HEK293T (cell line): Measurements from ENCODE around the gene DLX5.

Experiments
- CTCF ChIA-PET: fragments of 350-600 bp; formaldehyde crosslinking; extraction: SDS; loops from one replicate; lab custom pipeline; 2021; ENCODE audit warnings: antibody characterized with exemption, inconsistent platforms; lab: Yijun Ruan, JAX
- POLR2A ChIA-PET: fragments of 350-600 bp; formaldehyde crosslinking; extraction: SDS; loops from one replicate; lab custom pipeline; 2020; ENCODE audit warnings: antibody characterized with exemption, inconsistent platforms; lab: Yijun Ruan, JAX
- DNase-seq: peaks from one replicate; pipeline ENCODE4 v3.0.0; 2012; ENCODE audit warnings: mixed read lengths; ENCODE audit errors: extremely low spot score
- ARNT ChIP-seq: fragments of 450-650 bp; IDR thresholded peaks from 2 replicates; pipeline ENCODE4 v1.6.1; 2017; ENCODE audit warnings: mild to moderate bottlenecking
- BHLHE40 ChIP-seq: fragments of 450-650 bp; IDR thresholded peaks from 2 replicates; pipeline ENCODE4 v1.6.1; 2016; ENCODE audit warnings: mild to moderate bottlenecking, moderate library complexity, borderline replicate concordance
- CTBP1 ChIP-seq: fragments of 450-650 bp; IDR thresholded peaks from 2 replicates; pipeline ENCODE4 v1.6.1; 2016; ENCODE audit warnings: borderline replicate concordance
- ELF4 ChIP-seq: fragments of 450-650 bp; IDR thresholded peaks from 2 replicates; pipeline ENCODE4 v1.6.1; 2017; ENCODE audit warnings: antibody characterized with exemption
- FOXA1 ChIP-seq: fragments of 450-650 bp; IDR thresholded peaks from 2 replicates; pipeline ENCODE4 v1.6.1; 2016; ENCODE audit warnings: mild to moderate bottlenecking
- FOXK2 ChIP-seq: fragments of 450-650 bp; IDR thresholded peaks from 2 replicates; pipeline ENCODE4 v1.6.1; 2016; ENCODE audit warnings: mild to moderate bottlenecking
- FOXM1 ChIP-seq: fragments of 450-650 bp; IDR thresholded peaks from 2 replicates; pipeline ENCODE4 v1.6.1; 2017; ENCODE audit warnings: mild to moderate bottlenecking, borderline replicate concordance
- HDGF ChIP-seq: fragments of 450-650 bp; IDR thresholded peaks from 2 replicates; pipeline ENCODE4 v1.6.1; 2017; ENCODE audit warnings: antibody characterized with exemption, borderline replicate concordance
- L3MBTL2 ChIP-seq: fragments of 450-650 bp; conservative IDR thresholded peaks from 2 replicates; pipeline ENCODE4 v1.6.1; 2016; ENCODE audit warnings: mild to moderate bottlenecking
- LEF1 ChIP-seq: fragments of 450-650 bp; IDR thresholded peaks from 2 replicates; pipeline ENCODE4 v1.6.1; 2017; ENCODE audit warnings: mild to moderate bottlenecking, borderline replicate concordance
- NFRKB ChIP-seq: fragments of 450-650 bp; IDR thresholded peaks from 2 replicates; pipeline ENCODE4 v1.6.1; 2016; ENCODE audit warnings: mild to moderate bottlenecking, moderate library complexity
- SP1 ChIP-seq: fragments of 450-650 bp; IDR thresholded peaks from 2 replicates; pipeline ENCODE4 v1.6.1; 2017
- SUZ12 ChIP-seq: fragments of 450-650 bp; IDR thresholded peaks from 2 replicates; pipeline ENCODE4 v1.6.1; 2016; ENCODE audit warnings: mild to moderate bottlenecking
- TARDBP ChIP-seq: fragments of 450-650 bp; IDR thresholded peaks from 2 replicates; pipeline ENCODE4 v1.6.1; 2016
- ZNF384 ChIP-seq: fragments of 450-650 bp; IDR thresholded peaks from 2 replicates; pipeline ENCODE4 v1.6.1; 2016
- TF ChIP-seq, protein P1 (sequence below): fragments of 450-650 bp; IDR thresholded peaks from 2 replicates; pipeline ENCODE4 v1.6.1; 2016

The DLX5 gene

DNA sequence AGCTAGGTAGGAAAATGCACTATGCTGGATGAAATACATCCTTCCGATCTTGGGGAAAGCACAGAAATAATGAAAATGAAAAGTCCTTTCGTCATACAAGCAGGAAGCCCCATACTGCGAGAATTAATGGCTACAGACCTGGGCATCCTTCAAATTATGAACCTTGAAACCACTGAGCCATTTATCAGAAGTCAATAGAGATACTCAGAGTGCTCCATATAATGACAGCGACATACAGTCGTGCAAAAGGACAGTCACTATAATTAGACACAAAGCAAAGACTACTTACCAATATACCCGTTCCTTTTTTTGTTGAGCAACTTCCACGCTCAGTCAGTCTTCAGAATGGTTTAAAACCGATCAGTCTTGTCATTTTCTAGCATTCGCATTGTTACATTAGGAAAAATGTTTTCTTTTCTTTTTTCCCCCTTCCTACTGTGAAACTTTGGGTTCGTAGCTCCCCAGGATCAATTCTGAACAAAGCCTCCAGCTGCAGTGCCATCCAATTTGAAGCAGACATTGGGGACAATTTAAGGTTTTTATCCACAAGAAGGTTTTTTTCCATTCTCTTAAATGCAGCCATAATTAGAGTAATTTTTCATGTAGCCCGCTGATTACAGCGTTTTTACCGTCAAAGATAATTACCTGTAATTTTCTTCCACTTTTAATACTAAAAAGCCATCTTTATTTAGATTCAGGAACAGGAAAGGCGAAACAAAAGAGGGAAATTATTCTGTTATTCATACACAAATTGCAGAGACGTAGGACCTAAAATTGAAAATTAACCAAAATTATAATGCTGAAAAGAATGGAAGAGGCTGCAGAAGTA lies 12.9 kb downstream of the DLX5 start:
- ChIA-PET POLR2A (no interaction called here), CTCF (no interaction called here)
- DNase-seq: no peak
- TF ChIP-seq ARNT (no peak), TARDBP (no peak), NFRKB (no peak), LEF1 (no peak), SUZ12 (no peak), ELF4 (no peak), FOXA1 (no peak)

DNA sequence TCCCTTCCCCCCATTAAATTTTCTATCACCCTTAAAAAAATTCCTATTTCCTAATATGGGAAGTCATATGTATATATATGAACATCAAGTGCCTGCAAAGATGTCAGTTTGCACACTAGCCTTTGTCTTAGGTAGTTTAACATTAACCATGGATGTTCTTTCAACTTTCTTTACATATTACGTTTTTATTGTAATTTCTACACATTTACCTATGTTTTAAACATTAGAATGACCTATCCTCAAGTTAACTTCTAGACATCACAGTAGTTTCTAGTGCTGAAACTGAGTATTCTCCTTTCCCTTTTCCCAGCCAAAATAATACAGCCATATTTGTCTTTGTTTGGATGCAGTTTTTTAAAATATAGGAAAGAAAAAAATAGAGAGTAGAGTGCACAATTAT lies 13.5 kb downstream of the DLX5 start:
- POLR2A ChIA-PET: no interaction called here
- CTCF ChIA-PET: no interaction called here
- no peak for TF ChIP-seq HDGF
- TF ChIP-seq BHLHE40: no peak
- no peak for DNase-seq

DNA sequence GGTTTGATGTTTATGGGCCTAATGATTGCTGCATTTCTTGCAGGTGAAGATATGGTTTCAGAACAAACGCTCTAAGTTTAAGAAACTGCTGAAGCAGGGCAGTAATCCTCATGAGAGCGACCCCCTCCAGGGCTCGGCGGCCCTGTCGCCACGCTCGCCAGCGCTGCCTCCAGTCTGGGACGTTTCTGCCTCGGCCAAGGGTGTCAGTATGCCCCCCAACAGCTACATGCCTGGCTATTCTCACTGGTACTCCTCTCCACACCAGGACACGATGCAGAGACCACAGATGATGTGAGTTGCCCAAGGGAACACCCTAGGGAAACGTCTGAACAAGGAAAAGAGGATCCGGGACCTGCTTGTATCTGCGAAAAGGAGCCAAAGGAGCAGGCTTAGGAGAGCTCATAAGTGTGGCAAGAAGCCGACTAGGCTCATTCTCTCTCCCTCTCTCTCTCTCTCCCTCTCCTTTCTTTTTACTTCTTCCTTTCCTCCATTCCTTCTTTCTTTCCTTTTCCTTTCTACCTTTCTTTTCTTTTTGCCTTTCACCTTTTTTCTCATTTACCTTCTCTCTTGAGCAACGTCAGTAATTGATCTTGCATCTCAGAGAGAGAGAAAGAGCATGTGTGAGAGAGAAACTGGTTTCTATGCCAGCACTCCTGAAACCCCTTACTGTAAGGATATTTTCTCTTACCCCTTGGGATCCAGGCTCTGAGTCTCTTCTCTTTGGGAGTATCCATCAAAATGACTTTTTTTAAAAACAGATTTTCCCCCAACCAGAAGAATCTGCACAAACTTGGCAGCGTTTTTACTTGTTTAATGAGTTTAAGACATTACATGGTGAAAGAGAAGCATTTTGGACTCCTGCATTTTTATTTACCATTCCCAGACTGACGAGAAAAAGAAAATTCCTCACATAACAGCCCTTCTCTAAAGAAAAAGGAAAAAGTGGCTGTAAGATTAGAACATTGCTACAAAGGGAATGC lies 14.6 kb downstream of the DLX5 start:
- ChIA-PET CTCF (no interaction called here), POLR2A (no interaction called here)
- TF ChIP-seq FOXA1 (no peak), ZNF384 (no peak), FOXK2 (no peak), HDGF (no peak), BHLHE40 (no peak), CTBP1 (no peak), SUZ12 (no peak), TARDBP (no peak), L3MBTL2 (no peak), ARNT (no peak), LEF1 (no peak), NFRKB (no peak), FOXM1 (no peak), SP1 (no peak), ELF4 (no peak)
- TF ChIP-seq, protein P1, sequence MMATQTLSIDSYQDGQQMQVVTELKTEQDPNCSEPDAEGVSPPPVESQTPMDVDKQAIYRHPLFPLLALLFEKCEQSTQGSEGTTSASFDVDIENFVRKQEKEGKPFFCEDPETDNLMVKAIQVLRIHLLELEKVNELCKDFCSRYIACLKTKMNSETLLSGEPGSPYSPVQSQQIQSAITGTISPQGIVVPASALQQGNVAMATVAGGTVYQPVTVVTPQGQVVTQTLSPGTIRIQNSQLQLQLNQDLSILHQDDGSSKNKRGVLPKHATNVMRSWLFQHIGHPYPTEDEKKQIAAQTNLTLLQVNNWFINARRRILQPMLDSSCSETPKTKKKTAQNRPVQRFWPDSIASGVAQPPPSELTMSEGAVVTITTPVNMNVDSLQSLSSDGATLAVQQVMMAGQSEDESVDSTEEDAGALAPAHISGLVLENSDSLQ: no peak

DNA sequence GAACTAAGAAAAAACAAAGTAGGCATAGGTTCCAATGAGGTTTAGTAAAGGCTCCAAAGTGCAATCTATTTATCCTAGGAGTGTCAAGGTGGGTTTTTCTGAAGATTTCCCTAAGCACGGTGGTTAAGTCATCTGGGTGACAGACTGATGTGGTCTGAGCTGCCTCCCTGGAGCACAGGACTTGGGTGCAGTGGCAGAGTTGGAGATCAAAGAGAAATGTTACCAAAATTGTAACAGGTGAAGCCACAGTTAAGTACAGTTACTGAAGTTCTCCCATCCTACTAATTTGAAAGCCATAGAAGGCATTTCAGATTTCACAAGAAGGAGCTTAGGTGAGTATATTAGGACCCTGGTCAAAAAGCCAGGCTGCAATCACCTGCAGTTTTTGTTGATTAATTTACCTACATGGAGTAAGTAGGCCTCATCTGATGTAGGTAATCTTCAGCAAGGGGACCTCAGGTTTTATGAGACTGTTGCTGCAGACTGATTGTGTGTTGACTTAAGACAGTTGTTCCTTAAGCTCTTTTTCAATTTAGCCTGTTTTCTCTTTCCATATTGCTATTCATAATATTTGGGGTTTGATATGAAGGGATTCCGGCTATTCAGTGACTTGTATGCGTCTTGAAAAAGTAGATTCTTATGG lies 16.2 kb downstream of the DLX5 start:
- ChIA-PET POLR2A (interaction anchor here (1.3 to 3.9 kb wide), 2 partner anchors 9 to 16 kb away, joined by 3 to 21 read pairs; partner anchors contain the start of gene DLX5), CTCF (no interaction called here)
- no peak for DNase-seq
- no peak for TF ChIP-seq TARDBP

More for the DNA sequence above, 14.6 kb downstream of the DLX5 start:
- DNase-seq: no peak

DNA sequence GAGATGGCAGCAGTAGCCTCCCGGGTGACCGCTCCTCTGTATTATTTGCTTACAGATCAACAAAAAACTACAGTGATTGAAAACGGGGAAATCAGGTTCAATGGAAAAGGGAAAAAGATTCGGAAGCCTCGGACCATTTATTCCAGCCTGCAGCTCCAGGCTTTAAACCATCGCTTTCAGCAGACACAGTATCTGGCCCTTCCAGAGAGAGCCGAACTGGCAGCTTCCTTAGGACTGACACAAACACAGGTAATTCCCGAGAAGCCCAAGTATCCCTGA lies 17.1 kb downstream of the DLX5 start:
- TF ChIP-seq FOXK2: no peak
- POLR2A ChIA-PET: interaction anchor here (1.2 to 3.9 kb wide), 3 partner anchors 9 to 17 kb away, joined by 3 to 52 read pairs (median 21); partner anchors contain the start of gene DLX5
- CTCF ChIA-PET: no interaction called here
- DNase-seq: no peak

DNA sequence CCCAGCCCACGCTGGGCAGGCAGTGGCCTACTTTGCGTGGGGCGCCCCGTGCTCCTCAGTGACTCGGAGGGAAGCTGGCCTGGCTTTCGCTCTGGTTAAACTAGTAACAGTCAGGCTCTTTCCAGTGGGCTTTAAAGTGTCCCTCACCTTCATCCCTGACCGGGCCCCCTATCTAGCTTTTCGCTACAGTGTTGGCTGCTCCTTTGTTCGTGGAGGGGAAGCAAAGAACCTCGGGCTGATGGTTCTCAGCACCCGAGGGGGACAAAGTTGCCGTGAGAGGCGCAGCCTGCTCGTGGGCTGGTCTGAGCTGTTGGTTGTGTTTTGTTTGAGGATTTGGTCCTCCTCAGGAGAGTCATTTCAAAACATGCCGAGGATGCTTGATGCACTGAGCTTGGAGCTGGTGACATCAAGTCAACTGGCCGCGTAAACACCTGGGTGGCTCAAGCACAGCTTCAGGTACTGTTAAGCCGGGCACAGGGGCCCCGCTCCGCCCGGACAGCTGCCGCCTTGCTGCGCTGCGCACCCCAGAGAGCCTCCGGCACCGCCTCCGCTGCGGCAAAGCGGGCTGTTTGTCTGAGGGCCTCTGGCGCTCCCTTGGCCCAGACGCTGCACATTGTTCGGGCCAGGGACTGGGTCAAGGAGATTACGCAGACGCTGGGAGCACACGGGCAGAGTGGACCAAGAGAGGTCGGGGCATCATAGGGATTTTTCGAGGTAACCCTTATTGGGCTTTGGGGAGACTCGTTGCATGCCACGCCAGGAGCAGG lies 17.6 kb downstream of the DLX5 start:
- ChIA-PET CTCF (interaction anchor here (0.6 to 1.3 kb wide), 2 partner anchors 10 to 1462 kb away, joined by 3 read pairs; no protein-coding TSS in a partner anchor), POLR2A (interaction anchor here (0.8 to 3.9 kb wide), 4 partner anchors 9 to 726 kb away, joined by 3 to 52 read pairs (median 12); partner anchors contain the start of gene DLX5)
- TF ChIP-seq SUZ12: no peak
- TF ChIP-seq, protein P1: no peak
- TF ChIP-seq FOXK2: no peak
- 0 out of 2 replicates have a peak, but pooled peaks have one; percentile 4 for TF ChIP-seq L3MBTL2
- TF ChIP-seq FOXM1: no peak
- DNase-seq: no peak
